DND-41 (cell line): Measurements from ENCODE around the gene THOC6.

Experiments
- EZH2 ChIP-seq: IDR thresholded peaks from 3 replicates; pipeline ENCODE4 v1.6.1; 2012; ENCODE audit warnings: borderline replicate concordance, low read depth, mild to moderate bottlenecking, moderate library complexity, low read length, inconsistent platforms; ENCODE audit not compliant: severe bottlenecking
- TF ChIP-seq, protein P1 (sequence below): IDR thresholded peaks from 2 replicates; pipeline ENCODE4 v1.5.1; 2012; ENCODE audit warnings: borderline replicate concordance, low read length, moderate library complexity, mild to moderate bottlenecking; ENCODE audit not compliant: poor library complexity, severe bottlenecking; ENCODE audit errors: extremely low read depth

DNA sequence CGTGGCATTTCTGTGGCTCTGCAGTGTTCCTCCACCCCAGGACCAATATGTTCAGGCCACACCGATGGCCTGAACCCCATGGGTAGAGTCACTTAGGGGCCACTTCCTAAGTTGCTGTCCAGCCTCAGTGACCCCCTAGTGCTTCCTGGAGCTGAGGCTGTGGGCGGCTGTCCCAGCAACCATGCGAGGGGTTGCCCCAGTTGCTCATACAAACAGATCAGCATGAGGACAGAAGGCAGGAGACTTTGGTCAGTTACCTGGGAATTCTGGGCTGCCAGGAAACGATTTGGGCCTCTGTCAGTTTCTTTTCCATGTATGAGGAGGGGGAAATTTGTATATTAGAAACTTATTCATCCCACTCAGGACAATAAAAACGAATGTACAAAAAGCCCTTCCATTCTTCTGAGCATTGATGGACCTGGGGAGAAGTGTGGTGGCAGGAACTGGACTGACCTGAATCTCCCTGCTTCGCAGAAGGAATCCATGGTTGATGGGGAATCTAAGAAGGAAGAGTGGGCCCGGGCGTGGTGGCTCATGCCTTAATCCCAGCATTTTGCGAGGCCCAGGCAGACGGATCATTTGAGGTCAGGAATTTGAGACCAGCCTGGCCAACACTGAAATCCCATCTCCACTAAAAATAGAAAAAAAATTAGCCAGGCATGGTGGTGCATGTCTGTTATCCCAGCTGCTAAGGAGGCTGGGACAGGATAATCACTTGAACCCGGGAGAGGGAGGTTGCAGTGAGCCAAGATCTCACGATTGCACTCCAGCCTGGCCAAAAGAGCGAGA lies 36.7 kb downstream of the THOC6 start:
- TF ChIP-seq, protein P1, sequence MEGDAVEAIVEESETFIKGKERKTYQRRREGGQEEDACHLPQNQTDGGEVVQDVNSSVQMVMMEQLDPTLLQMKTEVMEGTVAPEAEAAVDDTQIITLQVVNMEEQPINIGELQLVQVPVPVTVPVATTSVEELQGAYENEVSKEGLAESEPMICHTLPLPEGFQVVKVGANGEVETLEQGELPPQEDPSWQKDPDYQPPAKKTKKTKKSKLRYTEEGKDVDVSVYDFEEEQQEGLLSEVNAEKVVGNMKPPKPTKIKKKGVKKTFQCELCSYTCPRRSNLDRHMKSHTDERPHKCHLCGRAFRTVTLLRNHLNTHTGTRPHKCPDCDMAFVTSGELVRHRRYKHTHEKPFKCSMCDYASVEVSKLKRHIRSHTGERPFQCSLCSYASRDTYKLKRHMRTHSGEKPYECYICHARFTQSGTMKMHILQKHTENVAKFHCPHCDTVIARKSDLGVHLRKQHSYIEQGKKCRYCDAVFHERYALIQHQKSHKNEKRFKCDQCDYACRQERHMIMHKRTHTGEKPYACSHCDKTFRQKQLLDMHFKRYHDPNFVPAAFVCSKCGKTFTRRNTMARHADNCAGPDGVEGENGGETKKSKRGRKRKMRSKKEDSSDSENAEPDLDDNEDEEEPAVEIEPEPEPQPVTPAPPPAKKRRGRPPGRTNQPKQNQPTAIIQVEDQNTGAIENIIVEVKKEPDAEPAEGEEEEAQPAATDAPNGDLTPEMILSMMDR: no peak
- no peak for TF ChIP-seq EZH2
